ENCODE measurements around the gene RTBDN. TPM values are rescaled to one million over a fixed set of nuclear protein-coding genes. Genes with fewer than 3 reads are reported as not detected.
A peak's percentile ranks its signal among the peaks of the same experiment; 100 is the strongest.

RTBDN gene
- polyA plus RNA-seq, 1 of the 3 experiments (the other 2 are of a cell fraction): 0.72 TPM

DNA sequence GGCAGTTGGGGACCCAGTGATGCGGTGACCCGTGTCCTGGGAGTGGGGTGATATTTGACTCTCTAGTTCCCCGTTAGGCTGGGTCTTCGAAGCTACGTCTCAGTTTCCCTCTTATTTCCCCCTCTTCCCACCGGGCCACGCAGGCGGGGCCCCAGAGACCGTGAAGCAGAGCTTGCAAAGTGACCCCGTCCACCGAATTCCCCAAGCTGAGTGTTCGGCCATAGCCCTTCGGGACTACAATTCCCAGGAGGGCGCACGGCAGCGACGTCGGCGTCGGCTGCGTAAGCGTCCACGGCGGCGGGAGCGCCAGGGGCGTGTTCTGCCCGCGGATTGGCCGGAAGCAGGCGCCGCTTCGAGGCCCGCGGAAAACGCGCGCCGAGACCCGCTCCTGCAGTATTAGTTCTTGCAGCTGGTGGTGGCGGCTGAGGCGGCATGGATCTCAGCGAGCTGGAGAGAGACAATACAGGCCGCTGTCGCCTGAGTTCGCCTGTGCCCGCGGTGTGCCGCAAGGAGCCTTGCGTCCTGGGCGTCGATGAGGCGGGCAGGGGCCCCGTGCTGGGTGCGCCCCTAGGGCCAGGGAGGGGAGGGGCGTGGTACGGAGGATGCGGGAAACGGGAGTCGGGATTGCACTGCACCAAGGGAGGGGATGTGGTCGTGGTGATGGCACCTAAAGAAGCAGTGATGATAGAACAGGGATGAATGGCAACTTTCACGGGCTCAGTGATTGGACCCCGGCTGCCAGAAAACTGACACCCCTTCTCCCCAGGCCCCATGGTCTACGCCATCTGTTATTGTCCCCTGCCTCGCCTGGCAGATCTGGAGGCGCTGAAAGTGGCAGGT lies 27.9 kb downstream of the RTBDN start, which contains the start of gene RNASEH2A (continued):
- TF ChIP-seq, protein P1, sequence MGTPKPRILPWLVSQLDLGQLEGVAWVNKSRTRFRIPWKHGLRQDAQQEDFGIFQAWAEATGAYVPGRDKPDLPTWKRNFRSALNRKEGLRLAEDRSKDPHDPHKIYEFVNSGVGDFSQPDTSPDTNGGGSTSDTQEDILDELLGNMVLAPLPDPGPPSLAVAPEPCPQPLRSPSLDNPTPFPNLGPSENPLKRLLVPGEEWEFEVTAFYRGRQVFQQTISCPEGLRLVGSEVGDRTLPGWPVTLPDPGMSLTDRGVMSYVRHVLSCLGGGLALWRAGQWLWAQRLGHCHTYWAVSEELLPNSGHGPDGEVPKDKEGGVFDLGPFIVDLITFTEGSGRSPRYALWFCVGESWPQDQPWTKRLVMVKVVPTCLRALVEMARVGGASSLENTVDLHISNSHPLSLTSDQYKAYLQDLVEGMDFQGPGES (IDR thresholded peaks at IDR 0.05; ENCODE audit: low read depth, low read length): no peak
- no peak; the same call in 1 of the 2 replicates for TF ChIP-seq GABPA (IDR thresholded peaks at IDR 0.05; ENCODE audit: low read depth)
- TF ChIP-seq MXI1 (IDR thresholded peaks at IDR 0.05; ENCODE audit: low read depth, low read length): peak; percentile 95
- no peak for TF ChIP-seq REST (IDR thresholded peaks at IDR 0.05; ENCODE audit: low read depth, low read length)
- no peak for TF ChIP-seq TCF12 (IDR thresholded peaks at IDR 0.05)
- TF ChIP-seq FOSL2 (IDR thresholded peaks at IDR 0.05; ENCODE audit: borderline replicate concordance, low read depth): no peak
- no peak; a peak in 1 of 4 replicates for TF ChIP-seq EP300 (IDR thresholded peaks at IDR 0.05; ENCODE audit: borderline replicate concordance in 1 of 2, low read depth in 1 of 2, low read length in 1 of 2)

DNA sequence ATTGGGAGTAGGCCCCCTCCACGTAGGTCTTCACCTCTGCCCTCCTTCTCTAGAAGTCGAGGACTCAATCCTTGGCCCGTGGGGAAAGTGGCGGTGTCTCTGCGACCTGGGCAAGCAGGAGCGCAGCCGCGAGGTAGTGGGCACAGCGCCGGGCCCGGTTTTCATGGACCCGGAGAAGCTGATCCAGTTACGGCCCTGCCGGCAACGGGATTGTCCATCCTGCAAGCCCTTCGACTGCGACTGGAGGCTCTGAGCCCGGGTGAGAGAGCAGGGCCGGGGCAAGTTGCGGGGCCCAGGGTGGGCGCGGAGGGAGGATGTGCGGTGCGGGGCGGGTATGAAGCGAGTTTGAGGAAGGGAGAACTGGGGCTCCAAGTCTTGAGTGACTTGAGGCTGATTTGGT lies 30.3 kb downstream of the RTBDN start:
- Histone ChIP-seq H3F3A (replicated peaks; ENCODE audit: insufficient read depth) (peaks cover 5% of the 10 kb centered on the region), H2AFZ (ENCODE audit: low read depth) (no peak overlapping the region), H3K36me3 (replicated peaks in 1 of 2; ENCODE audit: control insufficient read depth in 1 of 2, insufficient read depth in 2 of 2, low read length in 1 of 2) (peaks cover 4 to 8% of the 10 kb centered on the region in 2 experiments), H3K4me1 (ENCODE audit: control insufficient read depth in 1 of 2, insufficient read depth in 2 of 2, low read depth in 1 of 2, low read length in 1 of 2) (peaks cover 8 to 29% of the 10 kb centered on the region in 2 experiments; a peak in 1 of 4 replicates), H3K9me2 (no peaks in the 10 kb centered on the region), H3K4me2 (no peak overlapping the region), H4K20me1 (ENCODE audit: insufficient read depth) (no peaks in the 10 kb centered on the region), H3K9ac (no peak overlapping the region), H3K79me2 (ENCODE audit: insufficient read depth) (peaks cover 19% of the 10 kb centered on the region), H3K4me3 (ENCODE audit: low read depth in 2 of 2, low read length in 1 of 2) (no peak overlapping the region), H3K27ac (ENCODE audit: low read depth in 2 of 2, low read length in 1 of 2) (no peak overlapping the region), H3K27me3 (ENCODE audit: insufficient read depth) (no peaks in the 10 kb centered on the region), H3K9me3 (no peaks in the 10 kb centered on the region)
- CTCF ChIA-PET: interaction anchor here (14.3 to 17.1 kb wide), 2 partner anchors 26 to 41 kb away, joined by 321 to 447 read pairs; partner anchors contain the start of gene HOOK2
- WGBS (ENCODE audit: low lambda C conversion rate): 95% methylated on average over 25 of the region's 26 CpGs
- POLR2A ChIA-PET: interaction anchor here (0.5 kb wide), 1 partner anchor 8 kb away, joined by 3 read pairs; no protein-coding TSS in a partner anchor
- TF ChIP-seq POLR2AphosphoS5 (IDR thresholded peaks at IDR 0.05; ENCODE audit: low read depth, low read length) (no peak), NFIC (IDR thresholded peaks at IDR 0.05; ENCODE audit: borderline replicate concordance) (no peak), GABPA (IDR thresholded peaks at IDR 0.05; ENCODE audit: low read depth) (no peak), RAD21 (IDR thresholded peaks at IDR 0.05; ENCODE audit: low read length) (no peak)
- TF ChIP-seq, protein P2, sequence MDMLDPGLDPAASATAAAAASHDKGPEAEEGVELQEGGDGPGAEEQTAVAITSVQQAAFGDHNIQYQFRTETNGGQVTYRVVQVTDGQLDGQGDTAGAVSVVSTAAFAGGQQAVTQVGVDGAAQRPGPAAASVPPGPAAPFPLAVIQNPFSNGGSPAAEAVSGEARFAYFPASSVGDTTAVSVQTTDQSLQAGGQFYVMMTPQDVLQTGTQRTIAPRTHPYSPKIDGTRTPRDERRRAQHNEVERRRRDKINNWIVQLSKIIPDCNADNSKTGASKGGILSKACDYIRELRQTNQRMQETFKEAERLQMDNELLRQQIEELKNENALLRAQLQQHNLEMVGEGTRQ (IDR thresholded peaks at IDR 0.05; ENCODE audit: borderline replicate concordance, low read depth, low read length): no peak
- DNase-seq: no peak

Measured in SK-N-SH (cell line).